SU-DHL-6 (cell line): ENCODE measurements around the gene BICD1.

Source experiments
- H2AFZ ChIP-seq: fragments of 200-600 bp; sonication (generic); 2 replicates; pipeline ENCODE4 v1.6.1; 2014; ENCODE audit warnings: low read depth, mild to moderate bottlenecking, moderate library complexity, mixed read lengths, antibody characterized with exemption, low read length; ENCODE audit not compliant: severe bottlenecking
- H3F3A ChIP-seq: fragments of 200-600 bp; shearing (Covaris generic); 2 replicates; pipeline ENCODE4 v1.6.0; 2016; ENCODE audit warnings: antibody characterized with exemption, mild to moderate bottlenecking; ENCODE audit not compliant: insufficient read depth
- H3K27ac ChIP-seq: fragments of 200-600 bp; sonication (generic); 2 replicates; pipeline ENCODE4 v1.5.1; 2016; ENCODE audit warnings: low read depth, mild to moderate bottlenecking, low read length, moderate library complexity, mixed read lengths
- H3K27me3 ChIP-seq: fragments of 200-600 bp; sonication (generic), shearing (Covaris generic); 2 replicates; pipeline ENCODE4 v1.6.0; 2014; ENCODE audit warnings: mild to moderate bottlenecking, low read length
- H3K36me3 ChIP-seq: fragments of 200-600 bp; sonication (generic); 2 replicates; pipeline ENCODE4 v1.6.1; 2014; ENCODE audit warnings: mild to moderate bottlenecking, low read length, mixed read lengths
- H3K4me2 ChIP-seq: fragments of 300-600, 200-600 bp; shearing (Covaris generic), sonication (generic); 2 replicates; pipeline ENCODE4 v1.6.0; 2014; ENCODE audit warnings: low read length, low read depth, mild to moderate bottlenecking; ENCODE audit not compliant: poor library complexity, severe bottlenecking
- H3K4me3 ChIP-seq: fragments of 200-600 bp; sonication (generic); 2 replicates; pipeline ENCODE4 v1.5.1; 2014; ENCODE audit warnings: antibody characterized with exemption, low read length, mild to moderate bottlenecking, mixed read lengths; ENCODE audit not compliant: insufficient read depth, poor library complexity, severe bottlenecking
- H3K79me2 ChIP-seq: fragments of 200-600 bp; sonication (generic); 2 replicates; pipeline ENCODE4 v1.6.1; 2014; ENCODE audit warnings: mild to moderate bottlenecking, low read length, moderate library complexity; ENCODE audit not compliant: insufficient read depth
- H3K9ac ChIP-seq: fragments of 200-600 bp; sonication (generic); 2 replicates; pipeline ENCODE4 v1.7.0; 2014; ENCODE audit warnings: mild to moderate bottlenecking, low read length
- H3K9me2 ChIP-seq: fragments of 200-600 bp; sonication (generic); replicated peaks from 2 replicates; pipeline ENCODE4 v1.6.1; 2014; ENCODE audit warnings: low read length; ENCODE audit not compliant: insufficient read depth
- H3K9me3 ChIP-seq: fragments of 200-600 bp; sonication (generic); 2 replicates; pipeline ENCODE4 v1.6.1; 2014; ENCODE audit warnings: low read length, mixed read lengths; ENCODE audit not compliant: insufficient read depth
- H4K20me1 ChIP-seq: fragments of 200-600 bp; sonication (generic); 2 replicates; pipeline ENCODE4 v1.6.1; 2014; ENCODE audit warnings: low read depth, mild to moderate bottlenecking, antibody characterized with exemption, low read length, moderate library complexity, mixed read lengths
- EZH2phosphoT487 ChIP-seq: fragments of 200-600 bp; sonication (generic), shearing (Covaris generic); conservative IDR thresholded peaks from 2 replicates; pipeline ENCODE4 v1.6.1; 2018; ENCODE audit warnings: mild to moderate bottlenecking, antibody characterized with exemption, low read length, moderate library complexity, mixed read lengths
- TF ChIP-seq, protein P1 (sequence below): fragments of 200-600 bp; sonication (generic); IDR thresholded peaks from one replicate; pipeline ENCODE4 v1.5.1; 2017; ENCODE audit warnings: antibody characterized with exemption, mild to moderate bottlenecking, low read length, moderate library complexity; ENCODE audit not compliant: insufficient read depth, poor library complexity, severe bottlenecking

BICD1 gene

DNA sequence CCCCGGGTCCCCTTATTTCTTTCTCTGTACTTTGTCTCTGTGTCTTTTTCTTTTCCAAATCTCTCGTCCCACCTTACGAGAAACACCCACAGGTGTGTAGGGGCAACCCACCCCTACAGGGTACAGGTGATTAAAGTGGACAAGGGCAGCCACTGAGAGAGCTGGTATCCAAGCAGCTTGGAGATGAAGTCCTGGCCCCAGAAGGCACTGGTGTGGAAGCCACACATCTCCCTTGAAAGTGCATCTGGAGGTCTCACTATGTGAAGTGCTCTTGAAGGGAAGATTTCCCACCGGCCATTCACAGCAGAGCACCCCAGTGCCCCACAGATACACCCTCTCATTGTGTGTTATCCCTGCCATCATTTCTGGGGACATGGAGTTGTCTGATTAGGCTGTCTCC, 6.3 kb upstream of the BICD1 start:
- H3K4me2 ChIP-seq, result no peak overlapping the region
- no peak overlapping the region for H2AFZ ChIP-seq
- H3K9me3 ChIP-seq, result no peaks in the 10 kb centered on the region

DNA sequence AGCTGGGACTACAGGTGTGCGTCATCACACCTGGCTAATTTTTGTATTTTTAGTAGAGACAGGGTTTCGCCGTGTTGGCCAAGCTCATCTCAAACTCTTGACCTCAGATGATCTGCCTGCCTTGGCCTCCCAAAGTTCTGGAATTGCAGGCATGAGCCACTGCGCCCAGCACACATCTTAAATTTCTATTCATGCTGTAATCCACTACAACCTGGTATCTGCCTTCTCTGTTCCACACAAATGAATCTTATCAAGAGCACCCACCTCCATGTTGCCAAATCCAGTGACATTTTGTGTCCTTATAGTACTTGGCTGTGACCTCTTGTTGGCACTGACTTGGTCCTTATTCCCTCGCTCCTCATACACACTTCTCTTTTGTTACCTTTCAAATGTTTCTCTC, 5.8 kb upstream of the BICD1 start:
- no peaks in the 10 kb centered on the region for H3K36me3 ChIP-seq
- H3K27ac ChIP-seq, result no peak overlapping the region
- H3K4me3 ChIP-seq, result no peak overlapping the region
- H4K20me1 ChIP-seq, result no peaks in the 10 kb centered on the region
- peaks cover 8% of the 10 kb centered on the region for H3F3A ChIP-seq
- H3K9ac ChIP-seq, result no peak overlapping the region
- H3K79me2 ChIP-seq, result no peaks in the 10 kb centered on the region
- H3K27me3 ChIP-seq, result no peaks in the 10 kb centered on the region
- no peaks in the 10 kb centered on the region for H3K9me3 ChIP-seq
- TF ChIP-seq, protein P1, sequence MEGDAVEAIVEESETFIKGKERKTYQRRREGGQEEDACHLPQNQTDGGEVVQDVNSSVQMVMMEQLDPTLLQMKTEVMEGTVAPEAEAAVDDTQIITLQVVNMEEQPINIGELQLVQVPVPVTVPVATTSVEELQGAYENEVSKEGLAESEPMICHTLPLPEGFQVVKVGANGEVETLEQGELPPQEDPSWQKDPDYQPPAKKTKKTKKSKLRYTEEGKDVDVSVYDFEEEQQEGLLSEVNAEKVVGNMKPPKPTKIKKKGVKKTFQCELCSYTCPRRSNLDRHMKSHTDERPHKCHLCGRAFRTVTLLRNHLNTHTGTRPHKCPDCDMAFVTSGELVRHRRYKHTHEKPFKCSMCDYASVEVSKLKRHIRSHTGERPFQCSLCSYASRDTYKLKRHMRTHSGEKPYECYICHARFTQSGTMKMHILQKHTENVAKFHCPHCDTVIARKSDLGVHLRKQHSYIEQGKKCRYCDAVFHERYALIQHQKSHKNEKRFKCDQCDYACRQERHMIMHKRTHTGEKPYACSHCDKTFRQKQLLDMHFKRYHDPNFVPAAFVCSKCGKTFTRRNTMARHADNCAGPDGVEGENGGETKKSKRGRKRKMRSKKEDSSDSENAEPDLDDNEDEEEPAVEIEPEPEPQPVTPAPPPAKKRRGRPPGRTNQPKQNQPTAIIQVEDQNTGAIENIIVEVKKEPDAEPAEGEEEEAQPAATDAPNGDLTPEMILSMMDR, result no peak
- TF ChIP-seq EZH2phosphoT487, result no peak
- H3K9me2 ChIP-seq, result no peaks in the 10 kb centered on the region
- no peak overlapping the region for H3K4me2 ChIP-seq
- no peak overlapping the region for H2AFZ ChIP-seq

More for the DNA sequence above, 6.3 kb upstream of the BICD1 start:
- Histone ChIP-seq H3K9ac (no peak overlapping the region), H3K27me3 (no peaks in the 10 kb centered on the region), H3K79me2 (no peaks in the 10 kb centered on the region), H3F3A (0 out of 2 replicates have a peak, but pooled peaks cover 2% of the 10 kb centered on the region), H3K36me3 (no peaks in the 10 kb centered on the region), H3K9me2 (no peaks in the 10 kb centered on the region), H3K4me3 (no peak overlapping the region), H4K20me1 (no peaks in the 10 kb centered on the region), H3K27ac (no peak overlapping the region)
- TF ChIP-seq, protein P1, result no peak
- TF ChIP-seq EZH2phosphoT487, result no peak

DNA sequence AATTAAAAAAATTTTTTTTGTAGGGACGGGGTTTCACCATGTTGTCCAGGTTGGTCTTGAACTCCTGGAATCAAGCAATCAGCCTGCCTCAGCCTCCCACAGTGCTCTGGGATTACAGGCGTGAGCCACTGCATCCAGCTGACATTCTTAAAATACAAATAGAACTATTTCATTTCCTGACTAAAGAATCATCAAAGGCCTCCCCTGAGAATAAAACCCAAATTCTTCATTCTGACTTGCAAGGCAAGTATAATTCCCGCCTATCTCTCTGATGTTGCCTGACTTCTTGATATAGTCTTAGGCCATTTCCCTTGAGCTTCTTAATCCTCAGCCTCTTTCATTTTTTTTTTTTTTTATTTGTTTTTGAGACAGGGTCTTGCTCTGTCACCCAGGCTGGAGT, 4.4 kb upstream of the BICD1 start:
- no peak overlapping the region for H3K9ac ChIP-seq
- no peaks in the 10 kb centered on the region for H3K27me3 ChIP-seq
- peaks cover 3% of the 10 kb centered on the region for H3K79me2 ChIP-seq
- no peak overlapping the region for H3K4me2 ChIP-seq
- H3K27ac ChIP-seq, result no peak overlapping the region
- H3F3A ChIP-seq, result peaks cover 11% of the 10 kb centered on the region
- H3K9me2 ChIP-seq, result no peaks in the 10 kb centered on the region
- H3K4me3 ChIP-seq, result no peak overlapping the region
- TF ChIP-seq EZH2phosphoT487, result no peak
- TF ChIP-seq, protein P1, result no peak
- H4K20me1 ChIP-seq, result no peaks in the 10 kb centered on the region
- no peaks in the 10 kb centered on the region for H3K9me3 ChIP-seq
- no peaks in the 10 kb centered on the region for H3K36me3 ChIP-seq
- H2AFZ ChIP-seq, result no peak overlapping the region
